Myocyte (in vitro differentiated cells): ENCODE results near the gene FGF12. TPM values are rescaled to one million over a fixed set of nuclear protein-coding genes. Genes with fewer than 3 reads are reported as not detected.

Experiments
- DNase-seq: peaks from one replicate; pipeline ENCODE4 v3.0.0-alpha.2; 2012; ENCODE audit warnings: low read depth
- total RNA-seq: library from RNA; depleted of rRNA; stranded (reverse); fragments of >200 nt; gene quantifications from 2 replicates; pipeline ENCODE4 v1.2.3, GENCODE V29; 2014

The FGF12 gene
- total RNA-seq, 1 donor from 2014 or later, result 0.64 TPM

DNA sequence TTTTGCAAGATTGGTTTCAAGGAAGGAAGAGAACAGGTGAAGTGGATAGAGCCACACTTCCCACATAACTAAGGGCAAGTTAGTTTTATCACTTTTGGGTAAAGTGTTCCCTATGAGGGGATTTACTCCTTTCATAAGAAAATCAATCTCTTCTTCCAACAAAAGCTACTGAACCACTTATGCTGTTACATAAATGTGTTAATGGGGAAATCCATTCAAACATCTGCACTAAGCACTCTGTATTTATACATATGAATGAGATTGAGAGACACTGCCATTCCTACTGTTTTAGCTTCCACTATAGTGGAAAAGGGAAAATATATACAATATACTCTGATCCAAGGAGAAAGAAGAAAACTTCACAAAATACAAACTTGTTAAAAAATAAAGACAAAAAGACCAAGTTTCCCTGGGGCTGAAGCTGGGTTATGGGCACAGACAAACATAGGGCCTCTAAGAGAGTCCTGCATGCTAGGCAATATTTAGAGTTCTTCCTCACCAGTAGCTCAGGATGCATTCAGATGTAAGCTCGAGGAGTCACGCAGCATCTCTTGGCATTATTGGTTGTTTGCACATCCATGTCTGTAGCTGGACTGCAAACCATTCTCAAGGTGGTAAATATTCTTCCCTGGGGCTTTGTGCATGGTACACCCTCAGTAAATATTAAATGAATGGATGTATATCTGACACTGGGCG lies 454.2 kb downstream of the FGF12 start:
- DNase-seq, result no peak

GRCh38 chr3:192262001-192262400 lies 465.3 kb downstream of the FGF12 start:
- no peak for DNase-seq

DNA sequence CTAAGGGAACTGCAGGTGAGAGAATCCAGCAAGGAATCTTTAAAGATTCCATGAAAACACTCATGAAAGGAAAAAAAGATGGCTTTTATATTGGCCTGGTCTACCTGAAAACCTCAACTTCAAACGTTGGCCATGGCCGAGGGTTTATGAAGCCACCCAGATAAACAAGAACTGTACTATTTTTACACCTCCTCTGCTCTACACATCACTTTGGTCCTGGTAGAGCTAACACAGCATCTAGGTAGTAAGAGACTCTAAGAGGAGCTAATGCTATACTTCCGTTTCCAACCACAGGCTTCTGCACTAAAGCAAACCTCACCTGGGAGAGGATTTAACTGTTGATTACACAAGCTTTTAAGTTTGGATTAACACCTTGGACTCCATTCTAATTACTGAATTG lies 466.2 kb downstream of the FGF12 start:
- DNase-seq, result no peak

GRCh38 chr3:192260116-192261010 lies 467.0 kb downstream of the FGF12 start:
- DNase-seq, result no peak

DNA sequence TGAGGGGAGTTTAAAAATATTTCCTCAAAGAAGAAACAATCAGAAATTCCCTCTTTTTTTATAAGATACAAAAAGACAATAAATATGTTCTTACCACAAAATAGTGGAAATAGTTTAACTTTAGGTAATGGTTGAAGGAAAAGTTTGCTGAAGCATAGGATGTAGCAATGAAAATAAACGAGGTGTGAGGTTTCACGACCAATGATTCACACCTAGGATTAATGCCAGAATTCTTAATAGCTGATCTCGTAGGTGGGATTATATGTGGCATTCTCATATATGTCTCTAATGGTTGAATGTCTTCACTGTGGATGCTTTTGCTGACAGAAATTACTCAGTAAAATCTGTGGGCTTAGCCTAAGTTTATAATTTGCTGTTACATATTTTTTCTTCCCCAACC lies 467.7 kb downstream of the FGF12 start:
- DNase-seq, result no peak

GRCh38 chr3:192258721-192259120 lies 468.6 kb downstream of the FGF12 start:
- DNase-seq, result no peak

DNA sequence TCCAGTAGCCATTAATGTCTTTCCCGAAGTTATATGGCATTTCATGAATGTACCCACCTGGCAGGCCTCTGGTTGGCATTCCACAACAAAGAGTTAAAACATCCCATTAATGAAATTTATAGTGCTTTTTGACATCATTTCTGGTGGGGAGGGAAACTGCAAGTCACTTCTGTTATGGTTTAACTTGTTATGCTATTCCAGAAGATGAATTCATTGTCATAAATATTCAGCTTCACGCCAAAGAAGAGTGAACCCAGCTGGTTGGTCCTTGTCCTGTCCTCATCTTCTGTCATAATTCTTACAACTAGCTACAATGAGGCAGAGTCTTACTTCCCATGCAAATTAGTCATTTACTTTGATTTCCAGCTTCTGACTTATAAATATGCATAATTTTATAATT lies 471.5 kb downstream of the FGF12 start:
- no peak for DNase-seq

- DNase-seq, result no peak
Observed at GRCh38 chr3:192253138-192253887, 474.0 kb downstream of the FGF12 start.

- DNase-seq, result no peak
Observed at GRCh38 chr3:192249516-192249915, 477.8 kb downstream of the FGF12 start.

- no peak for DNase-seq
Observed at GRCh38 chr3:192246847-192247559, 480.3 kb downstream of the FGF12 start.

GRCh38 chr3:192244591-192244990 lies 482.8 kb downstream of the FGF12 start:
- DNase-seq, result no peak

DNA sequence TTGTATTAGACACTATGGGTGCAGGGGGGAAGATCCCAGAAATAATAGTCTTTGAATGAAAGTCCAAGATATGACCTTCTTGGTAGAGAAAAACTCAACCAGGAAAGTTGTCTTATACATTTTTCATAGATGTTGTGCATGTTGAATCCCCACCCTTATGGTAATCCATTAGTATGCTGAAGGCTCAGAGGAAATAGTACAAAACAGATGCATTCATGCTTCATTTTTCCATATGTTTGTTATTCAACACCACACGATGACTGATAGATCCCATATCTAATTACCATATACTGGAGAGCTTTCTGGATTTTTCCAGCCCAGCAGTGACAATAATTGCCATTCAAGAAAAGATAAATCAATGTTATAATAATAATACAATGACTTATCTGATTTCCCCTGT lies 487.4 kb downstream of the FGF12 start:
- no peak for DNase-seq

DNA sequence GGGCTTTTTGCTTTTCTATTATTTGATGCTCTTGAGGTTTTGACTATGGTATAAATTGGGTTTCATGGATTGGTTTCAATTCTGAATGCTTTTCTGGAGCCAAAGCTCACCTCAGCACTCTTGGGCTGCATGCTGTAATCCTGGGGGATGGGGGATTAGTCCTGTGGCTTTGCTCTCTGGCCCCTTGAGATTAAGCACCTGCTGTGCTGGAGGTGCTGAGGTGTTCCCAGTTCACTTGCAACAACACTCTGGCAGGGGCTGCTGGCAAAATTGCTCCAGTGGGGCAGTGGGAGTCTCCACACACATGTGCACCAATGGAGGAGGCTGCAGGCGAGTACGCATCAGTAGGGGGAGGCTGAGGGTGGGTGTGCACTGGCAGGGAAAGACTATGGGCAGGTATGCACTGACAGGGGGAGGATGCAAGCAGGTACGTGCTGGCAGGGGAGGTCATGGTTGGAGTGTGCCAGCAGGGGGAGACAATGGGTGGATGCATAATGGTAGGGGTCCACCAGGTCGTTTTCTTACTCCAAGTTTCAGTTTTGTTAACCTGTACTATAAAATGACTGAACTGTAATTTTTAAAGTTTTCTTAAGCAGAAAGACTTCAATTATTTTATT lies 489.2 kb downstream of the FGF12 start:
- DNase-seq, result no peak

DNA sequence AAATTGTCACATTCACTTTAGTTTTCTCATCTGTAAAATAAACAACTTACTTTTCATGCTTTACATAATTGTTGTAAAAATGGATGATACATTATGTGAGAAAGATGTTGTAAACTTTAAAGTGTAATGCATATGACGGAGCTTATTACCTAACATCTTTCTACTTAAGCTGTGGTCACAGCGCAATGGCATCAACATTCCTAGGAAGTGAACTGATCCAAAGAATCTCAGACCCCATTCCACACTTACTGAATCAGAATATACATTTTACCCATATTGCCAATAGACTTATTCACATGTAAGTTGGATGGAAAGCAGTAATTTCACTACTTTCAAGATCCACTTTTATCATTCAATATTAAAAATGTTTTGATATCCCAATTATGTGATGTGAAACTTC lies 497.5 kb downstream of the FGF12 start:
- no peak for DNase-seq

DNA sequence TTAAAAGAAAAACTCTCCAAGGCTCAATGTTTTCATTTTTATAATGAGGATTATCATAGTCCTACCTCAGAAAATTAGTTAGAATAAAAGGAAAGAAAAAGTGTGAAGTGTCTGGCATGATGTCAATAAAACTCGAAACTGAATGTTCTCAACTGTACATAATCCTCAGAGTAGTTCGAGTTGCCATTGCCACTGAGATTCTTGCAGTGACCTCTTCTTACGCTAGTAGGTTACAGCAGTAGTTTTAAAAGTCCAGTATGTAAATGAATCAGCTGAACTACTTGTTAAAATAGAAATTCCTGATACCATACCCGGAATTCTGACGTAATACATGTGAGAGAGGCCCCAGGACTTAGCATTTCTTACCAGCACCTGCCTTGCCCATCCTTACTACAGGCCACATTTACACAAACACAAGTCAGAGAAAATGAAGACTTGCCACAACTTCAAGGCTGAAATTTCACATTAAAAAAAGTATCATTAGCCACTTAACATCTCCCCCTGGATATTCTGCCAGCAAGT lies 502.6 kb downstream of the FGF12 start:
- no peak for DNase-seq

DNA sequence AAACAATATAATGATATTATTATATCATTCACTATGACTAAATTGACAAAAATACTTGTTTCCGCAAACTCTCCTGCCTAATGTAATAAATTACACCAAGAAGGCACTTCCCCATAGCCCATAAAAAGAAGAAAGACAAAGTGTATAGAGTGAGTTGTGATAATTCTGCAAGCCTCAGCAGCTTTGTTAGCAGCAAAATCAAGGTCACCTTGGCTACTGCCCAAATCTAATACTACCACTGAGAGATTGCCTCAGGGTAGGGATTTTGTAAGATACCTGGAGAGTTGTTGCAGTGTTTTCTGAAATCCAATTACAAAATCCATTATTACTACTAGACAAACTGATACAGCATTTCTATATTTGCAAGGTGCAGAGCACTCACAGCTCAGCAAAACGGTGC lies 503.5 kb downstream of the FGF12 start:
- DNase-seq, result no peak

DNA sequence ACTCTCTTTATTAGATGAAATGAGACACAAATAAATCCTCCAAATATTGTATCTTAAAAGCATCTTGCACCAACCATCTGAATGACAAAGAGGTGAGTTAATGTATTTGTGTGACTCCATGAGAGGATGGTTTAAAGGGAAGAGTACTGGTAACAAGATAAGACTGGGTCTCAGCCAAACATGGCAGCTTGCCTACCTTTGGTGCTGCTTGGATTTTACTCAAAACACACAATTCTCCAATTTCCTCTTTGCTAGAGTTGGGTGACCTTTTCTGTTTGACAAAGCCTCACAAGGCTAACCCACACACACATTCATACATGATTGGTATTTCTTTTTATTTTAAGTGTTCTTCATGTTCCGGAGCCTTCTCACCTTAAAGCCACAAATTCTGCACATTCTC lies 506.4 kb downstream of the FGF12 start:
- DNase-seq, result no peak

DNA sequence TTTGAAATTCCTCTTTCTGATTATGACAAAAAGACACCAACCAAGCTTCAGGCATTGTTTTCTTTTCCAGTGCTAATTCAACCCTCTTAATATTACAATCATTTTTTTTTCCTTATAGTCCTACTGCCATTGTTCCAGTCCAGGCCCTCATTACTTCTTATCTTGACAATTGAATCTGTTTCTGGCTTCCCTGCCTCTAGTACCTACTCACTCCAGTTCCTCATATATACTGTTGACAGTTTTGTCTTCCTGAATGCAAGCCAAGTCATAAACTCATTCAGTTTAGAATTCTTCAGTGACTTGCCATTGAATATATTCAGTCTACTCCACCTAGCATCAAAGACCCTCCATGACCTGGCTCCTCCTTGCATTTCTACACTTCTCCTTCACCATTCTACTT lies 507.4 kb downstream of the FGF12 start:
- DNase-seq, result no peak

GRCh38 chr3:192216067-192216466 lies 511.3 kb downstream of the FGF12 start:
- DNase-seq, result no peak

GRCh38 chr3:192212979-192213378 lies 514.4 kb downstream of the FGF12 start:
- no peak for DNase-seq

DNA sequence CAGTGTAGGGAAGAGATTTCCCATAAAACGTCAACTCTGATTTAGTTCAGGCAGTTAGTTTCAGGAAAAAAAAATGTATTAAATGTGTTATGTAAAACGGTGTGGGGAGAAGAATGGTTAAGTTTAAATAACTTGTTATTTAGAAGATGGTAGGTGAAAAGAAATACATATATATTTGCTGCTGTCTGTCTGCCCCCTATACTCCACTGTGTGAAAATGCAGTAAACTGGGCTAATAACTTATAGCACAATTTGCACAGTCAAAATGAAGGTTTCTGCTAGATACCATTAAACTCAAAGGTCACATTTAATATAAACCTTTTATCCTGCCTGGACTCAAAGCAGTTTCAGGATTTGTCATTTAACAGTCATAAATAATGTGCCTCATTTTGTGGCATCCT lies 515.0 kb downstream of the FGF12 start:
- DNase-seq, result no peak
